Caco-2 (cell line): ENCODE results near the gene CMSS1. TPM values are rescaled to one million over a fixed set of nuclear protein-coding genes. Genes with fewer than 3 reads are reported as not detected.

Experiments
- BruUV-seq: library from RNA; stranded (reverse); fragments of 400-500 nt; replicated peaks from 2 replicates; lab custom pipeline; 2021; lab: Mats Ljungman, UMichigan
- CTCF ChIA-PET: fragments of 300-600 bp; sonication (Branson Sonifier 250); formaldehyde crosslinking; loops from one replicate; lab custom pipeline; 2022; ENCODE audit warnings: antibody characterized with exemption; lab: Charles Lee
- POLR2A ChIA-PET: fragments of 300-600 bp; sonication (Branson Sonifier 250); formaldehyde crosslinking; loops from one replicate; lab custom pipeline; 2022; ENCODE audit warnings: antibody characterized with exemption; lab: Charles Lee
- DNase-seq, 2 experiments: peaks; one replicate each; pipeline versions ENCODE4 v3.0.0 to v3.0.0-alpha.2; 2020 to 2022
- H3K27me3 ChIP-seq: replicated peaks from 2 replicates; pipeline ENCODE4 v1.6.0; 2011; ENCODE audit warnings: low read length; ENCODE audit not compliant: control insufficient read depth, insufficient read depth
- H3K36me3 ChIP-seq: 2 replicates; pipeline ENCODE4 v1.5.1; 2011; ENCODE audit warnings: low read length; ENCODE audit not compliant: control insufficient read depth, insufficient read depth
- H3K4me1 ChIP-seq: fragments of 250-450 bp; sonication (Bioruptor Pico); 2 replicates; pipeline ENCODE4 v1.5.1; 2020; ENCODE audit warnings: mild to moderate bottlenecking
- H3K4me3 ChIP-seq: 2 replicates; pipeline ENCODE4 v1.5.1; 2011; ENCODE audit warnings: low read depth, mild to moderate bottlenecking, control low read depth, low read length
- H3K9me3 ChIP-seq: fragments of 250-450 bp; sonication (Bioruptor Pico); 2 replicates; pipeline ENCODE4 v1.5.1; 2020; ENCODE audit warnings: mild to moderate bottlenecking, moderate library complexity
- H3K27ac Mint-ChIP-seq: one replicate; pipeline ENCODE4 v1.8.0; 2022; ENCODE audit warnings: mixed read lengths; ENCODE audit not compliant: unreplicated experiment
- H3K27me3 Mint-ChIP-seq: one replicate; pipeline ENCODE4 v1.8.0; 2022; ENCODE audit warnings: mixed read lengths; ENCODE audit not compliant: insufficient read depth, unreplicated experiment
- H3K36me3 Mint-ChIP-seq: one replicate; pipeline ENCODE4 v1.8.0; 2022; ENCODE audit warnings: mild to moderate bottlenecking, mixed read lengths; ENCODE audit not compliant: insufficient read depth, unreplicated experiment
- H3K4me1 Mint-ChIP-seq: one replicate; pipeline ENCODE4 v1.8.0; 2022; ENCODE audit warnings: low read depth, mixed read lengths; ENCODE audit not compliant: unreplicated experiment
- H3K4me3 Mint-ChIP-seq: one replicate; pipeline ENCODE4 v1.8.0; 2022; ENCODE audit warnings: mild to moderate bottlenecking, moderate library complexity, mixed read lengths; ENCODE audit not compliant: unreplicated experiment
- H3K9me3 Mint-ChIP-seq: one replicate; pipeline ENCODE4 v1.8.0; 2022; ENCODE audit warnings: mixed read lengths; ENCODE audit not compliant: unreplicated experiment
- CTCF ChIP-seq, 2 experiments: fragments of 200-600 bp in 1 of 2; IDR thresholded peaks; 1 replicate in 1 of 2; 2 replicates in 1 of 2; pipeline versions ENCODE4 v1.5.1 to v1.8.0; 2011 to 2022; ENCODE audit warnings: antibody characterized with exemption in 1 of 2, control low read depth in 1 of 2, inconsistent platforms in 1 of 2, low read depth in 1 of 2, low read length in 1 of 2, mild to moderate bottlenecking in 1 of 2, moderate library complexity in 1 of 2; ENCODE audit not compliant: insufficient read depth in 1 of 2, severe bottlenecking in 1 of 2, unreplicated experiment in 1 of 2
- intact Hi-C: fragments of 100-400 bp; cut with micrococcal nuclease; formaldehyde crosslinking; loops from one replicate; pipeline ENCODE4 v1.10.0; 2022; ENCODE audit not compliant: unreplicated experiment
- total RNA-seq: library from RNA; stranded (reverse); gene quantifications from 2 replicates; pipeline ENCODE4 v1.2.3, GENCODE V29; 2022

The CMSS1 gene
- total RNA-seq, 1 experiment from 2014 or later = 54.4 TPM

GRCh38 chr3:99861216-99861615 is 43.6 kb downstream of the CMSS1 start:
- peaks cover 1% of the 10 kb centered on the region for H3K36me3 ChIP-seq
- peaks cover 65% of the 10 kb centered on the region for H3K36me3 Mint-ChIP-seq
- peaks cover 5% of the 10 kb centered on the region; the same call in 1 of the 2 replicates for H3K4me1 ChIP-seq
- DNase-seq = no peak
- H3K4me3 Mint-ChIP-seq = no peak overlapping the region
- no peak for TF ChIP-seq CTCF (IDR thresholded peaks at IDR 0.05; ENCODE audit: insufficient read depth in 1 of 2, low read depth in 1 of 2, low read length in 1 of 2, severe bottlenecking in 1 of 2, unreplicated experiment in 1 of 2)
- no peaks in the 10 kb centered on the region for H3K9me3 ChIP-seq
- ChIA-PET CTCF (interaction anchor here (2.2 kb wide), 1 partner anchor 393 kb away, joined by 5 read pairs; no protein-coding TSS in a partner anchor), POLR2A (no interaction called here)
- no TSS peak for BruUV-seq
- intact Hi-C loops = no loop called here
- peaks cover 18% of the 10 kb centered on the region for H3K4me1 Mint-ChIP-seq
- H3K27me3 Mint-ChIP-seq = no peaks in the 10 kb centered on the region
- H3K4me3 ChIP-seq = no peak overlapping the region
- H3K27ac Mint-ChIP-seq = no peak overlapping the region
- no peaks in the 10 kb centered on the region for H3K27me3 ChIP-seq
- peaks cover 9% of the 10 kb centered on the region for H3K9me3 Mint-ChIP-seq

DNA sequence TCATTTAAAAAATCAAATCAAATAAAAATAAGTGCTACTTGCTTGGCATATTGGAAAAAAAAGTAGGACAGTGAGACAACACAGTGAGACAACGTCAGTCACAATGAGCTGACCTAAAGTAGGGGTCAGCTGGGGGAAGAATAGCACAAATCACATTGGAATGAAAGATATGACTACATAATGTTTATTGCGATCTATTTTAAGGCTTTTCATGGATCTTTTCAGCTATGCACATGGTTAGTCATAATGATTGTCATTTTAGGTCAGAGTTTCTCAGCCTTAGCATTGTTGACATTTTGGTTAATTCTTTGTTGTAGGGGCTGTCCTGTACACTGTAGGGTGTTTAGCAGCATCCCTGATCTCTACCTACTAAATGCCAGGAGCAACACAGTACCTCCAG is 44.5 kb downstream of the CMSS1 start:
- Mint-ChIP-seq H3K9me3 (peaks cover 9% of the 10 kb centered on the region), H3K4me1 (peaks cover 18% of the 10 kb centered on the region), H3K27ac (no peak overlapping the region), H3K4me3 (no peak overlapping the region), H3K36me3 (peaks cover 72% of the 10 kb centered on the region), H3K27me3 (no peaks in the 10 kb centered on the region)
- H3K4me1 ChIP-seq = peaks cover 2% of the 10 kb centered on the region; the same call in 1 of the 2 replicates
- no TSS peak for BruUV-seq
- CTCF ChIA-PET = interaction anchor here (2.2 kb wide), 1 partner anchor 392 kb away, joined by 5 read pairs; no protein-coding TSS in a partner anchor
- peaks cover 1% of the 10 kb centered on the region for H3K36me3 ChIP-seq
- DNase-seq = no peak
- no peak overlapping the region for H3K4me3 ChIP-seq
- TF ChIP-seq CTCF (IDR thresholded peaks at IDR 0.05; ENCODE audit: insufficient read depth in 1 of 2, low read depth in 1 of 2, low read length in 1 of 2, severe bottlenecking in 1 of 2, unreplicated experiment in 1 of 2) = no peak
- H3K9me3 ChIP-seq = no peaks in the 10 kb centered on the region
- H3K27me3 ChIP-seq = no peaks in the 10 kb centered on the region
- intact Hi-C loops = no loop called here
- POLR2A ChIA-PET = no interaction called here

GRCh38 chr3:99863002-99863401 is 45.3 kb downstream of the CMSS1 start:
- POLR2A ChIA-PET = no interaction called here
- BruUV-seq = no TSS peak

More at GRCh38 chr3:99863002-99863401, 45.3 kb downstream of the CMSS1 start:
- no peaks in the 10 kb centered on the region for H3K4me1 ChIP-seq
- H3K27ac Mint-ChIP-seq = no peak overlapping the region
- peaks cover 9% of the 10 kb centered on the region for H3K9me3 Mint-ChIP-seq
- intact Hi-C loops = no loop called here
- CTCF ChIA-PET = no interaction called here
- H3K4me1 Mint-ChIP-seq = peaks cover 18% of the 10 kb centered on the region
- H3K4me3 ChIP-seq = no peak overlapping the region
- no peak overlapping the region for H3K4me3 Mint-ChIP-seq
- H3K9me3 ChIP-seq = no peaks in the 10 kb centered on the region
- DNase-seq = no peak
- peaks cover 1% of the 10 kb centered on the region for H3K36me3 ChIP-seq
- H3K36me3 Mint-ChIP-seq = peaks cover 73% of the 10 kb centered on the region
- no peaks in the 10 kb centered on the region for H3K27me3 Mint-ChIP-seq
- H3K27me3 ChIP-seq = no peaks in the 10 kb centered on the region
- TF ChIP-seq CTCF (IDR thresholded peaks at IDR 0.05; ENCODE audit: insufficient read depth in 1 of 2, low read depth in 1 of 2, low read length in 1 of 2, severe bottlenecking in 1 of 2, unreplicated experiment in 1 of 2) = no peak
